CD4-positive, CD25-positive, alpha-beta regulatory T cell (primary cell): ENCODE data around the gene DDX54. TPM values are rescaled to one million over a fixed set of nuclear protein-coding genes. Genes with fewer than 3 reads are reported as not detected.
"Not testable (repeated sequence)": the region's sequence is repeated elsewhere in the genome, so short reads cannot be mapped to it uniquely, and the experiment has no call there.

ENCODE experiments used
- ATAC-seq, 2 donors: fragments of 150-1000 bp; cut with Tn5 transposase; one replicate each; pipeline ENCODE4 v1.10.0; 2021; ENCODE audit warnings: low read depth in 2 of 2, moderate number of reproducible peaks in 2 of 2, moderate library complexity in 1 of 2
- DNase-seq, 3 donors: peaks; one replicate each; pipeline versions ENCODE4 v3.0.0 to v3.0.0-alpha.2; 2012 to 2022; ENCODE audit warnings: mixed read lengths in 1 of 3
- H3K27ac ChIP-seq: one replicate; pipeline ENCODE4 v1.7.0; 2013; ENCODE audit warnings: mild to moderate bottlenecking, low read length; ENCODE audit not compliant: insufficient read depth, poor library complexity, severe bottlenecking
- H3K27me3 ChIP-seq: one replicate; pipeline ENCODE4 v1.7.0; 2013; ENCODE audit warnings: low read length; ENCODE audit not compliant: control insufficient read depth, insufficient read depth
- H3K36me3 ChIP-seq: one replicate; pipeline ENCODE4 v1.7.0; 2013; ENCODE audit warnings: mild to moderate bottlenecking, low read length, moderate library complexity; ENCODE audit not compliant: control insufficient read depth, insufficient read depth
- H3K4me1 ChIP-seq: 2 replicates; pipeline ENCODE4 v1.7.0; 2013; ENCODE audit warnings: mild to moderate bottlenecking, low read length; ENCODE audit not compliant: insufficient read depth, control insufficient read depth, poor library complexity, severe bottlenecking
- H3K4me3 ChIP-seq: one replicate; pipeline ENCODE4 v1.7.0; 2013; ENCODE audit warnings: low read depth, mild to moderate bottlenecking, low read length, moderate library complexity
- H3K9me3 ChIP-seq, 2 experiments: 1 replicate in 1 of 2; 2 replicates in 1 of 2; pipeline ENCODE4 v1.7.0; 2013; ENCODE audit warnings: low read length in 2 of 2, mild to moderate bottlenecking in 1 of 2, moderate library complexity in 1 of 2; ENCODE audit not compliant: control insufficient read depth in 2 of 2
- H3K27ac Mint-ChIP-seq, 3 donors: one replicate each; pipeline ENCODE4 v1.8.0; 2020 to 2022; ENCODE audit warnings: mild to moderate bottlenecking in 3 of 3, mixed read lengths in 3 of 3, moderate library complexity in 2 of 3
- H3K27me3 Mint-ChIP-seq: one replicate; pipeline ENCODE4 v1.8.0; 2022; ENCODE audit warnings: mild to moderate bottlenecking, mixed read lengths
- H3K36me3 Mint-ChIP-seq: one replicate; pipeline ENCODE4 v1.8.0; 2020; ENCODE audit warnings: mixed read lengths
- H3K4me1 Mint-ChIP-seq, 4 donors: one replicate each; pipeline ENCODE4 v1.8.0; 2020 to 2022; ENCODE audit warnings: mixed read lengths in 4 of 4, mild to moderate bottlenecking in 1 of 4
- H3K4me3 Mint-ChIP-seq, 4 donors: one replicate each; pipeline ENCODE4 v1.8.0; 2020 to 2022; ENCODE audit warnings: mild to moderate bottlenecking in 4 of 4, mixed read lengths in 4 of 4, moderate library complexity in 3 of 4
- H3K9me3 Mint-ChIP-seq, 7 donors: one replicate each; pipeline ENCODE4 v1.8.0; 2020 to 2022; ENCODE audit warnings: mixed read lengths in 7 of 7, mild to moderate bottlenecking in 3 of 7, moderate library complexity in 2 of 7
- polyA plus RNA-seq, 4 donors: library from polyadenylated mRNA; unstranded; fragments of 300-500 nt; fragmentation: Illumina TruSeq; gene quantifications; one replicate each; pipeline ENCODE4 v1.2.3, GENCODE V29; 2021
- total RNA-seq: library from RNA; stranded (reverse); gene quantifications from one replicate; pipeline ENCODE4 v1.2.3, GENCODE V29; 2022

Gene DDX54
- total and polyA plus RNA-seq, 5 donors from 2014 or later, result 12.5 to 75.5 (median 18.4) TPM

GRCh38 chr12:113146999-113147398 lies 38.3 kb downstream of the DDX54 start:
- H3K27me3 ChIP-seq, result no peaks in the 10 kb centered on the region
- no peaks in the 10 kb centered on the region for H3K4me1 ChIP-seq
- H3K9me3 ChIP-seq, result no peaks in the 10 kb centered on the region
- Mint-ChIP-seq H3K4me1 (peaks cover 0 to 4% (median under 1%) of the 10 kb centered on the region in 4 donors), H3K36me3 (no peaks in the 10 kb centered on the region), H3K27me3 (peaks cover 3% of the 10 kb centered on the region), H3K9me3 (peaks cover 0 to 6% (median 0%) of the 10 kb centered on the region in 7 donors), H3K4me3 (no peak overlapping the region), H3K27ac (no peak overlapping the region)
- H3K27ac ChIP-seq, result no peak overlapping the region
- DNase-seq (no peak), ATAC-seq (no peak)
- H3K4me3 ChIP-seq, result no peak overlapping the region
- no peaks in the 10 kb centered on the region for H3K36me3 ChIP-seq

DNA sequence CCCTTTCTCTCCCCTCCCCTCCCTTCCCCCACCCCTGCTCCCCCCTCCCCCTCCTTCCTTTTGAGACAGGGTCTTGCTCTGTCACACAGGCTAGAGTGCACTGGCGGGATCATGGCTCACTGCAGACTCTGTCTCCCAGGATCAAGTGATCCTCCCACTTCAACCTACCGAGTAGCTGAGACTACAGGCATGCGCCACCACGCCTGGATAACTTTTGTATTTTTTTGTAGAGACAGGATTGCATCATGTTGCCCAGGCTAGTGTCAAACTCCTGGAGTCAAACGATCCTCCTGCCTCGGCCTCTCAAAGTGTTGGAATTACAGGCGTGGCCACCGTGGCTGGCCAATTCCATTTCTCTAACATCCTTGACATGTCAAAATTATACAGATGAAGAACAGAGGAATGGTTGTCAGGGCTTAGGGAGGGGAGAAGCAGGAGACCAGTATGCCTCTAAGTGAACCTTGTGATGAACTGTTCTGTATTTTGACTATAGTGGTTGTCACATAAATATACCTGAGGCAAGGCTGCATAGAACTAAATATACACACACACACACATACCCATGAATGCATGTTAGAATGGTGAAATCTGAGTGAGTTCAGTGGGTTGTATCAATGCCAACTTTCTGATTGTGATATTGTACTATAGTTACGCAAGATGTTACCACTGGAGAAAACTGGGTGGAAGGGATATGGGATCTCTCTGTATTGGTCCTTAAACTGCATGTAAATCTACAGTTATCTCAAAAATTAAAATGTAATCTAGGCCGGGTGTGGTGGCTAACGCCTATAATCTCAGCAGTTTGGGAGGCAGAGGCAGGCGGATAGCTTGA lies 39.3 kb downstream of the DDX54 start:
- no peak overlapping the region for H3K27ac Mint-ChIP-seq
- H3K4me3 Mint-ChIP-seq, result no peak overlapping the region
- peaks cover 0 to 4% (median 0%) of the 10 kb centered on the region in 4 donors for H3K4me1 Mint-ChIP-seq

GRCh38 chr12:113144806-113145205 lies 40.5 kb downstream of the DDX54 start:
- no peak overlapping the region for H3K27ac ChIP-seq
- no peak overlapping the region for H3K4me3 Mint-ChIP-seq
- no peaks in the 10 kb centered on the region for H3K36me3 Mint-ChIP-seq
- peaks cover 0 to 6% (median 0%) of the 10 kb centered on the region in 7 donors for H3K9me3 Mint-ChIP-seq
- H3K4me1 Mint-ChIP-seq, result peaks cover 0 to 6% (median 2%) of the 10 kb centered on the region in 4 donors
- no peaks in the 10 kb centered on the region for H3K27me3 Mint-ChIP-seq
- H3K9me3 ChIP-seq, result no peaks in the 10 kb centered on the region
- H3K4me1 ChIP-seq, result no peaks in the 10 kb centered on the region
- no peak overlapping the region for H3K27ac Mint-ChIP-seq
- no peaks in the 10 kb centered on the region for H3K27me3 ChIP-seq
- DNase-seq, result no peak
- ATAC-seq, result no peak
- no peak overlapping the region for H3K4me3 ChIP-seq
- no peaks in the 10 kb centered on the region for H3K36me3 ChIP-seq

More for the DNA sequence above, 39.3 kb downstream of the DDX54 start:
- Histone ChIP-seq H3K4me3 (no peak overlapping the region), H3K27ac (no peak overlapping the region), H3K36me3 (no peaks in the 10 kb centered on the region), H3K9me3 (no peaks in the 10 kb centered on the region), H3K4me1 (no peaks in the 10 kb centered on the region), H3K27me3 (no peaks in the 10 kb centered on the region)
- no peak for ATAC-seq
- Mint-ChIP-seq H3K27me3 (no peaks in the 10 kb centered on the region), H3K9me3 (peaks cover 0 to 6% (median 0%) of the 10 kb centered on the region in 7 donors), H3K36me3 (no peaks in the 10 kb centered on the region)
- DNase-seq, result no peak

DNA sequence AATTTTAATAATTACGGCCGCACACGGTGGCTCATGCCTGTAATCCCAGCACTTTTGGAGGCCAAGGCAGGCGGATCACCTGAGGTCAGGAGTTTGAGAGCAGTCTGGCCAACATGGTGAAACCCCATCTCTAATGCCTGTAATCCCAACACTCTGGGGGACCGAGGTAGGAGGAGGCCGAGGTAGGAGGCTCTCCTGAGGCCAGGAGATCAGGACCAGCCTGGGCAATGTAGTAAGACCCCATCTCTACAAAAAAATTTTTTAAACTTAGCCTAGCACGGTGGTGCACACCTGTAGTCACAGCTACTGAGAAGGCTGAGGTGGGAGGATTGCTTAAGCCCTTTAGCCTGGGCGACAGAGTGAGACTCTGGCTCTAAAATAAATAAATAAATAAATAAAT lies 41.3 kb downstream of the DDX54 start:
- H3K4me3 Mint-ChIP-seq, result no peak overlapping the region
- Histone ChIP-seq H3K27me3 (no peaks in the 10 kb centered on the region), H3K9me3 (no peaks in the 10 kb centered on the region), H3K36me3 (no peaks in the 10 kb centered on the region), H3K27ac (no peak overlapping the region), H3K4me3 (no peak overlapping the region), H3K4me1 (no peaks in the 10 kb centered on the region)
- no peak for ATAC-seq
- H3K27me3 Mint-ChIP-seq, result no peaks in the 10 kb centered on the region
- H3K36me3 Mint-ChIP-seq, result no peaks in the 10 kb centered on the region
- no peak overlapping the region for H3K27ac Mint-ChIP-seq
- H3K4me1 Mint-ChIP-seq, result peaks cover 0 to 6% (median 2%) of the 10 kb centered on the region in 4 donors
- no peak for DNase-seq
- H3K9me3 Mint-ChIP-seq, result peaks cover 0 to 6% (median 0%) of the 10 kb centered on the region in 7 donors

- H3K27ac ChIP-seq, result no peak overlapping the region
Observed at GRCh38 chr12:113142886-113143332, 42.4 kb downstream of the DDX54 start.

GRCh38 chr12:113142173-113142885 lies 42.9 kb downstream of the DDX54 start:
- H3K27me3 ChIP-seq, result no peaks in the 10 kb centered on the region
- no peak overlapping the region for H3K4me3 Mint-ChIP-seq
- H3K36me3 Mint-ChIP-seq, result no peaks in the 10 kb centered on the region
- no peak for DNase-seq
- H3K4me1 Mint-ChIP-seq, result peaks cover 0 to 6% (median 2%) of the 10 kb centered on the region in 4 donors
- no peak overlapping the region for H3K4me3 ChIP-seq
- no peaks in the 10 kb centered on the region for H3K9me3 ChIP-seq
- no peak overlapping the region for H3K27ac ChIP-seq
- peak overlapping the region; percentile 17 to 78 (median 51) for H3K27ac Mint-ChIP-seq
- no peaks in the 10 kb centered on the region for H3K4me1 ChIP-seq
- no peaks in the 10 kb centered on the region for H3K36me3 ChIP-seq
- peak; percentile 22 to 34 for ATAC-seq
- H3K9me3 Mint-ChIP-seq, result peaks cover 0 to 3% (median 0%) of the 10 kb centered on the region in 7 donors
- H3K27me3 Mint-ChIP-seq, result no peaks in the 10 kb centered on the region

More at GRCh38 chr12:113142886-113143332, 42.4 kb downstream of the DDX54 start:
- ATAC-seq (no peak), DNase-seq (no peak)
- H3K9me3 ChIP-seq, result no peaks in the 10 kb centered on the region
- H3K27me3 ChIP-seq, result no peaks in the 10 kb centered on the region
- H3K36me3 Mint-ChIP-seq, result no peaks in the 10 kb centered on the region
- H3K27me3 Mint-ChIP-seq, result no peaks in the 10 kb centered on the region
- no peak overlapping the region for H3K4me3 ChIP-seq
- H3K27ac Mint-ChIP-seq, result no peak overlapping the region
- H3K36me3 ChIP-seq, result no peaks in the 10 kb centered on the region
- no peak overlapping the region for H3K4me3 Mint-ChIP-seq
- H3K4me1 ChIP-seq, result no peaks in the 10 kb centered on the region
- peaks cover 0 to 6% (median 2%) of the 10 kb centered on the region in 4 donors for H3K4me1 Mint-ChIP-seq
- H3K9me3 Mint-ChIP-seq, result peaks cover 0 to 6% (median 0%) of the 10 kb centered on the region in 7 donors

GRCh38 chr12:113141716-113142115 lies 43.6 kb downstream of the DDX54 start:
- not testable (repeated sequence) for DNase-seq, H3K4me1 Mint-ChIP-seq, H3K27me3 ChIP-seq, ATAC-seq, H3K9me3 ChIP-seq, H3K4me3 Mint-ChIP-seq, H3K27me3 Mint-ChIP-seq, H3K36me3 ChIP-seq, H3K27ac ChIP-seq, H3K36me3 Mint-ChIP-seq, H3K9me3 Mint-ChIP-seq, H3K4me1 ChIP-seq, H3K4me3 ChIP-seq
- H3K27ac Mint-ChIP-seq, result peak overlapping the region in 2 of 3 donors; percentile 26 to 31
